GM18909 (cell line): Measurements from ENCODE around the gene NKAIN2.
"Not testable (repeated sequence)": the region's sequence is repeated elsewhere in the genome, so short reads cannot be mapped to it uniquely, and the experiment has no call there.

ENCODE experiments used
- ATAC-seq: cut with Tn5 transposase; IDR thresholded peaks from one replicate; pipeline ENCODE4 v1.9.1; 2021; ENCODE audit warnings: mild to moderate bottlenecking; ENCODE audit not compliant: unreplicated experiment, poor library complexity

Gene NKAIN2

GRCh38 chr6:124389127-124389526 is 585.5 kb downstream of the NKAIN2 start:
- no peak for ATAC-seq

- no peak for ATAC-seq
These were observed 589.9 kb downstream of the NKAIN2 start for GRCh38 chr6:124393536-124393935.

DNA sequence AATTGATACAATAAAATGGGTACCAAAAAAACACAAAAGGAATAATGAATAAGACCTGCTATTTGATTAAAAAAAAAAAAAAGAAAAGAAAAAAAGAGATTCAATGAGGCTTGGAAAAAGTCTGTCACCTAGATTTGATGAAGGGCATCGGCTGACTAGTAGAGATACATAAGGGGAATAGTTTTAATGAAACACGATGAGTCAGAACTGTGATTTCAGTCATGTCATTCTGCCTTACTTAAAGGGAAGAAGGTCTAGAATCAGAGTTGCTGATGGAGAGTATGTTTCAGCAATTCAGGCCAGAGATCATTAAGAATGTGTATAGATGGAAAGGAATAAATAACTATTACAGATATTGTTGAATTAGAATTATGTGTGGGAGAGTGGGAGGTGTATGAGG is 592.7 kb downstream of the NKAIN2 start:
- no peak for ATAC-seq

DNA sequence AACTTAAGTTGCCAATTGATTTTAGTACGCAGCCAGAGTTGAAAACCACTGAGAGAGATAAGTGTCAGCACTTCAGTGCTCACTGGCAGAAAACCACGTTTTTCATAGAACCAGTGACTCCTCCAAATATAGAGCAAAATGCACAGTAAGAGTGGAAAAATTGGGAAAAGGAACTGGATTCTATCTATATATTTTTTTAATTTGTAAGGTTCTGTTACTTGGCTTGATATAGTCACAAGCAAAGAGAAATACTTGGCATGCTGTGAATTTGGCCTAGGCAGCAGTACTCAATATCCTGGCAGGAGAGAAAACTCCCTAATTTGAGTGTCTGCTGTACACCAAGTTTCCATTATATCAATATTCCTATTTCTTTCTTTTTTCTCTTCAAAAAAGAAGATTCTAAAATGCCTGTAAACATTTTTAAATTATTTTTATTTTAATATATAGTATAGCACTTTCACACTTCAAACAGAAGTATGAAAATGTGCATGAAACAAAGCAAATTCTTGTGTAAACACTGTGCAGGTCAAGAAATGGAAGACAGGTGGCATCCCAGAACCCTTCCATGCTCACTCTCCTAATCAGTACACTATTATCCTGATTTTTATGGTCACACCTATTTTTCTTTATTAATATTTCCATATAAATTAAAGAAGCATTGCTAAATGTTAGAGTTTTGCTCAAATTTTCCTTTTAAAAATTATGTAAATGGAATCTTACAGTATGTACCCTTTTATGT is 596.8 kb downstream of the NKAIN2 start:
- ATAC-seq, result no peak

- not testable (repeated sequence) for ATAC-seq
These were observed 606.8 kb downstream of the NKAIN2 start for GRCh38 chr6:124410425-124410824.

DNA sequence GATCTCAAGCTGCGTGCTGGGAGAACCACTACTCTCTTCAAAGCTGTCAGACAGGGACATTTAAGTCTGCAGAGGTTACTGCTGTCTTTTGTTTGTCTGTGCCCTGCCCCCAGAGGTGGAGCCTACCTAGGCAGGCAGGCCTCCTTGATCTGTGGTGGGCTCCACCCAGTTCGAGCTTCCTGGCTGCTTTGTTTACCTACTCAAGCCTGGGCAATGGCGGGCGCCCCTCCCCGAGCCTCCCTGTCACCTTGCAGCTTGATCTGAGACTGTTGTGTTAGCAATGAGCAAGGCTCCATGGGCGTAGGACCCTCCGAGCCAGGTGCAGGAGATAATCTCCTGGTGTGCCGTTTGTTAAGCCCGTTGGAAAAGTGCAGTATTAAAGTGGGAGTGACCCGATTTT is 609.0 kb downstream of the NKAIN2 start:
- not testable (repeated sequence) for ATAC-seq

DNA sequence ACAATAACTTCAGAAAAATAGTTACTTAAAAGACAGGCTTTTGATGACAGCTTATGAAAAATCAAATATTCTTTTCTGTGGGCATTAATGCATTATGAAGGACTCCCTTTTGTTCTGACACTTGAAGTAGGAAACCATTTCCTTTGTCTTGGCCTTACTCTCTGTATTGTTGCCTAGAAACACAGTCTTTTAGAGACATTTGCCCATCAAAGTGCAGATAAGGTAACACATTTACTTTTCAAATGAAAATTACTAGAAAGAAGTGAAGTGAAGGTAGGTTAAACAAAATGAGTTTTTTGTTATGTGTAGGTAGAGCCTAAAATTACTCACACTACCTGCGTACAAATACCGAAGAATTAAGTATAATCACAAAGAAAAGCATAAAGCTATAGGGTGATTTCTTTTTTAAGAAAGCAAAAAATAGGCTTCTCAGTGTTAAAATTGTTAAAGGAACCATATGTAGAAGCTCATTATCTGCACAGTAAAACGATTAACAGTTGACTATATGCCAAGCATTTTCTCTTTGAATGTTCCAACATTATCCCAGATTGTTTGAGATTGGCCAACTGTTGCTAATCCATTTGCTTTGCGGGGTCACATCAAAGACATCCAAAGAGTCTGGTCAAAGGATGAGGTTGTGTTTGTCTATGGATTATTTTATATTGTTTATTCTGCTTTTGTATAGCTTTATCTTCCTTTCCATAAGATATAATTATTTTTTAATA is 616.6 kb downstream of the NKAIN2 start:
- no peak for ATAC-seq

DNA sequence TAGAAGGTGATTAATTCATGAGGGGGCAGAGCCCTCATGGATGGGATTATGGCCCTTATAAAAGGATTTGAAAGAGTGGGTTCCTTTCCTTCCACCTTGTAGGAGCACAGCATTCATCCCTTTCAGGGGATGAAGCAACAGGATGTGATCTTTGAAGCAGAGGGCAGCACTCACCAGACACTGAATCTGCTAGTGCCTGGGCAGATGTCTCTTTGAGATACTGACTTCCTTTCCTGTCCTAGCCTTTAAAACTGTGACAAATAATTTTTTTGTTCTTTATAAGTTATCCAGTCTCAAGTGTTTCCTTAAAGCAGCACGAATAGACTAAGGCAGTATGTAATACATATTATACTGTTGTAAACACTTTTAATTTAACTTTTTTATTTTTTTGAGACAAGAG is 620.0 kb downstream of the NKAIN2 start:
- no peak for ATAC-seq

DNA sequence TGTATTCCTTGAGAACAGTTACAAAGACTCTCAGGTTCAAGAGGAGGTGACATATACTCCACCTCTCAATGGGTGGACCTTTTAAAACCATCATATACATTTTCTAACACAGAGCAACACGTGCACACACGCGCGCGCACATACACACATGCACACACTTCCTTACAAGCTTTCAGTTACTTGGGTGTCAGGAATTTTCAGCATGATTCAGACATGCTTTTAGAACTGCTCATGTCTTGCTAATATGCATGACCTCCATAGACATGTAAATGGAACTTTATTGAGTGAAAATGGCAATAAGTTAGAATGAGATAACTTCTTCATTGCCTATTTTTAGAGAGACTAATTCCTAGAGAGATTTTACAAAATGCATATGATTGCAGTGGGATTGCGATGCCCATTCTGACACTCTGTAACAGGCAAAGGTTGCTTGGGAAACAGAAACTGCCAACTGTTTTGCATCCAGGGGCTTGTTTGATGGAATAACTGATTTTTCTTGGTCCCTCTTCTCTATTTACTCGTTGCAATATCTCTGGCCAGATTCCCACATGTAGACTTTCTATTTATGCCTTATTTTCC is 627.2 kb downstream of the NKAIN2 start:
- no peak for ATAC-seq

DNA sequence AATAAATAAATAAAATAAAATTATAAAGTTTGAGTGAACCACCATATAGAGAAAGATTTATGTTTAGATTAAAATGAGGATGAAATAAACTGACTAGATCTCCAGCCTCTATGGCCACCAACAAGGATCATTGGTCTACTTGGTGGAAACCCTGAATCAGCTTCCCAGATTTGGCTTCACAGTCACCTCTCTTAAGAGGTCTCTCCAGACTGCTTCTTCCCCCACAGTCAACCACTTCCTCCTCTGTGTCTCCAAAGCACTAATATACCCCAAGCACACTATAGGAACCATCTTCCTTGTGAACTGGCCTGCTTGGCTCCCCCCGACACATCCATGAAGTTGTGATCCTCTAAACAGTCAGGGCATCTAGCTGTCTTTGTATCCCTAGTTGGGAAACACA is 629.0 kb downstream of the NKAIN2 start:
- no peak for ATAC-seq

GRCh38 chr6:124433387-124434160 is 629.9 kb downstream of the NKAIN2 start:
- ATAC-seq, result no peak

- no peak for ATAC-seq
These were observed 630.8 kb downstream of the NKAIN2 start for GRCh38 chr6:124434421-124434820.

GRCh38 chr6:124436803-124437202 is 633.1 kb downstream of the NKAIN2 start:
- ATAC-seq, result no peak

GRCh38 chr6:124438546-124439065 is 634.9 kb downstream of the NKAIN2 start:
- no peak for ATAC-seq

DNA sequence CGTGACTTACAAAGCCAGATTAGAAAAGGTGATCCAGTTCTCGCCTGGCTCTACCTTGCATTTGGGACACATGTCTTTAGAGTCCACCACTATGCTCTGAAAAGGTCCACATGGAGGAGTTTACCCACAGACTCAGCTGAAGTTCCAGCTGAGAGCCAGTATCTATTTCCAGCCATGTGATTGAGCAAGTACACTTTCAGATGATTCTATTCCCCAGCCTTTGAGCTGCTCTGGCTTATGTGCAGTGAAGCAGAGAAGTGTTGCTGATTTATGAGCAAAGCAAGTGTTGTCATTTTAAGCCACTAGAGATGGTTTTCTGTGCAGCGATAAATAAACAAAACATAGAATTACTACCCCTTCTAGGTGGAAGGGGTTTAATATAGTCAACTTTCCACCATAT is 637.8 kb downstream of the NKAIN2 start:
- no peak for ATAC-seq

GRCh38 chr6:124443541-124443940 is 639.9 kb downstream of the NKAIN2 start:
- ATAC-seq, result no peak

GRCh38 chr6:124445581-124445980 is 641.9 kb downstream of the NKAIN2 start:
- ATAC-seq, result no peak

GRCh38 chr6:124446961-124447360 is 643.3 kb downstream of the NKAIN2 start:
- no peak for ATAC-seq

DNA sequence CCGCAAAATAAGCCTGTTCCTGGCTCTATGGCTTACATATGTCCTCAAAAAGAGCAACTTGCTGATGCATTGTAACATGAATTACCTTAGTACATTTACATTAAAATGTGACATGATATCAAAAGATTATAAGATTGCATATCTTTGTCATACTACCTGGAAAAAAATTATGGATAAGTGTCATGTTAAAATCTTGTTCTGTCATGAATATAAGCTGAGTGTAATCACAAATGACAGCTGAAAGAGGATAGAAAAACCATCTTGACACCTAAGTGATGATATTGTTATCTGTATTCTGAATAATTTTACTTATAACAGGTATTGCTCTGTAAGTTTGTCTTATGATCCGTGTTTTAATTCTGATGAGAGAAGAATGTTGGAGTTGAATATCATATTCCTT is 655.6 kb downstream of the NKAIN2 start:
- ATAC-seq, result no peak

- ATAC-seq, result no peak
These were observed 659.1 kb downstream of the NKAIN2 start for GRCh38 chr6:124462750-124463149.

- no peak for ATAC-seq
These were observed 659.6 kb downstream of the NKAIN2 start for GRCh38 chr6:124463271-124463670.
